ENCODE results near the gene KRT79. TPM values are rescaled to one million over a fixed set of nuclear protein-coding genes. Genes with fewer than 3 reads are reported as not detected.

Gene KRT79
- total RNA-seq, 2 experiments from 2014 or later: not detected

GRCh38 chr12:52784909-52785308, 49.2 kb downstream of the KRT79 start:
- CTCF ChIA-PET: no interaction called here
- Mint-ChIP-seq H3K9me3 (no peaks in the 10 kb centered on the region), H3K27ac (no peak overlapping the region), H3K27me3 (ENCODE audit: low read depth) (peaks cover 8% of the 10 kb centered on the region), H3K4me3 (no peak overlapping the region), H3K4me1 (ENCODE audit: low read depth) (peaks cover 5% of the 10 kb centered on the region), H3K36me3 (ENCODE audit: low read depth) (no peaks in the 10 kb centered on the region)
- DNase-seq: no peak
- intact Hi-C loops (cut with micrococcal nuclease): no loop called here

GRCh38 chr12:52783563-52784316, 50.4 kb downstream of the KRT79 start:
- no peaks in the 10 kb centered on the region for H3K27me3 Mint-ChIP-seq (ENCODE audit: low read depth)
- H3K9me3 Mint-ChIP-seq: no peaks in the 10 kb centered on the region
- no peaks in the 10 kb centered on the region for H3K4me1 Mint-ChIP-seq (ENCODE audit: low read depth)
- CTCF ChIA-PET: no interaction called here
- no peak for DNase-seq
- intact Hi-C loops (cut with micrococcal nuclease): no loop called here
- H3K36me3 Mint-ChIP-seq (ENCODE audit: low read depth): no peaks in the 10 kb centered on the region
- no peak overlapping the region for H3K4me3 Mint-ChIP-seq
- H3K27ac Mint-ChIP-seq: no peak overlapping the region

DNA sequence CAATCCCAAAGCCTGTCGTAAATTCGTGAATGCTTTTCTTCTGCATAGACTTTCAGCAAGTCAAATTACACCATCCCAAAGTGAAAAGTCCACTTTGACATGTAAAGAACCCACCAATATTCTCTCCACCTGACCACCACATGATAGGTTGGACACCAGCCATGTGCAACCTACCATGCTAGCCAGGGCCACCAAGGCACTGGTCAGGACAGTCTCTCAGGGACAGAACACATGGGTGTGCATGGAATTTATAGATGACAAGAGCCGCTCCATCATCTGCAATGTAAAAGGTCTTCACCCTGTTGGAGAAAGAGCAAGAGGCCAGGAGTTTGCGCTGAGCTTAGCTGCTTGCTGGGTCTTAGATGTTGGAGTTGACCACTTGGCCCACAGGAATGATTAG, 51.6 kb downstream of the KRT79 start:
- no peak for DNase-seq
- H3K4me3 Mint-ChIP-seq: no peak overlapping the region
- H3K27ac Mint-ChIP-seq: no peak overlapping the region
- H3K27me3 Mint-ChIP-seq (ENCODE audit: low read depth): no peaks in the 10 kb centered on the region
- intact Hi-C loops (cut with micrococcal nuclease): no loop called here
- H3K9me3 Mint-ChIP-seq: no peaks in the 10 kb centered on the region
- H3K4me1 Mint-ChIP-seq (ENCODE audit: low read depth): no peaks in the 10 kb centered on the region
- CTCF ChIA-PET: no interaction called here
- H3K36me3 Mint-ChIP-seq (ENCODE audit: low read depth): no peaks in the 10 kb centered on the region

DNA sequence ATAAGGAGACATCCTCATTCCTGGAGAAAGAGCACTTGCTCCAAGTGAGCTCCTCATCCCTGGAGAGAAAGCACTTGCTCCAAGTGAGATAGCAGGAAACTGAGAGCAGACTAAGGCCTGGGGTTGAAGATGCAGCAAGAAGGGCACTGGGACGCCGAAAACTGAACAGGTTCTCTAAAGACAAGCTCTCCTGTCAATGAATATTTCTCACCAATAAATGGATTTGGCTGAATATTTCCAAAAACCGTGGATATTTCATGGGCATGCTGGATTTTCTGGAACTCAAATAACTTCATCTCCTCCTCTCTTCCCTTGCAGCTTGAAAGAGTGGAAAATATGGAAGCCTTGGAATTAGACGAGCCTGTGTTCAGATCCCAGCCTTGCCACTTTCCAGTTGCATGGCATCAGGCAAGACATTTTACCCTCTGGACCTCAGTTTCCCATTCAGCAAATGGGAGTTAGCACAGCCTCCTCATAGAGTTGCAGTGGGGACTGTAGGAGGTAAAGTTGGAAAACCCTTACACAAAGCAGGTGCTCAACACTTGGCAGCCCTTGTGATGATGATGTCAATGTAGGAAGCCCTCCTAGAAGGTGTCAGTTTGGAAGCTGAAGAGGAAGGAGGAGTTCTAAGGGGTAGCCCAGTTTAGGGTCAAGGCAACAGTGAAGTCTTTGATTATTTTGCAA, 52.6 kb downstream of the KRT79 start:
- Mint-ChIP-seq H3K4me3 (no peak overlapping the region), H3K27me3 (ENCODE audit: low read depth) (no peaks in the 10 kb centered on the region)
- intact Hi-C loops (cut with micrococcal nuclease): no loop called here

GRCh38 chr12:52779914-52780313, 54.2 kb downstream of the KRT79 start:
- intact Hi-C loops (cut with micrococcal nuclease): no loop called here

More for the DNA sequence above, 52.6 kb downstream of the KRT79 start:
- Mint-ChIP-seq H3K4me1 (ENCODE audit: low read depth) (no peaks in the 10 kb centered on the region), H3K27ac (no peak overlapping the region), H3K9me3 (no peaks in the 10 kb centered on the region), H3K36me3 (ENCODE audit: low read depth) (no peaks in the 10 kb centered on the region)
- DNase-seq: no peak
- CTCF ChIA-PET: interaction anchor here (0.9 to 1.6 kb wide), 3 partner anchors 97 to 198 kb away, joined by 3 to 6 read pairs (median 3); no protein-coding TSS in a partner anchor

DNA sequence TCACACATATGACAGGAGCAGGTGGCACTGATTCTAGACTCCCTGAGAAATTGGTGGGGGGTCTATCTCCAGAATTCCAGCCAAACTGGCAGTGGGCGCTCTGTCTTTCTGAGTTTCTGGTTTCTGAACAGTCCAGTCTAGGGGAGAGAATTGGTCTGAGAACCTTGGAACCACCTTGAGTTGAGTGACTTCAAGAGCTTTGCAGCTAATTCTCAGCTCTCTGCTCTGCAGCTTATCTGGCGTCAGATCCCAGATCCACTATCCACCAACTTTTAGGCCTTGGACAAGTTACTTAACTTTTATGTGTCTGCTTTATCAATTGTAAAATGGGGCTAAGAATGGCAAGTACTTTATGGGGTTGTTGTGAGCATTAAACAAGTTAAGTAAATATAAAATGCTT, 55.3 kb downstream of the KRT79 start:
- Mint-ChIP-seq H3K9me3 (no peaks in the 10 kb centered on the region), H3K4me1 (ENCODE audit: low read depth) (no peaks in the 10 kb centered on the region), H3K27me3 (ENCODE audit: low read depth) (no peaks in the 10 kb centered on the region), H3K27ac (no peak overlapping the region), H3K36me3 (ENCODE audit: low read depth) (no peaks in the 10 kb centered on the region), H3K4me3 (no peak overlapping the region)
- intact Hi-C loops (cut with micrococcal nuclease): no loop called here
- CTCF ChIA-PET: interaction anchor here (1.0 to 1.2 kb wide), 2 partner anchors 92 to 101 kb away, joined by 3 to 5 read pairs; no protein-coding TSS in a partner anchor
- no peak for DNase-seq

More at GRCh38 chr12:52779914-52780313, 54.2 kb downstream of the KRT79 start:
- Mint-ChIP-seq H3K4me1 (ENCODE audit: low read depth) (no peaks in the 10 kb centered on the region), H3K9me3 (no peaks in the 10 kb centered on the region), H3K27ac (no peak overlapping the region), H3K4me3 (no peak overlapping the region), H3K36me3 (ENCODE audit: low read depth) (no peaks in the 10 kb centered on the region), H3K27me3 (ENCODE audit: low read depth) (no peaks in the 10 kb centered on the region)
- DNase-seq: no peak
- CTCF ChIA-PET: interaction anchor here (1.5 to 1.6 kb wide), 2 partner anchors 100 to 196 kb away, joined by 3 to 6 read pairs; no protein-coding TSS in a partner anchor

DNA sequence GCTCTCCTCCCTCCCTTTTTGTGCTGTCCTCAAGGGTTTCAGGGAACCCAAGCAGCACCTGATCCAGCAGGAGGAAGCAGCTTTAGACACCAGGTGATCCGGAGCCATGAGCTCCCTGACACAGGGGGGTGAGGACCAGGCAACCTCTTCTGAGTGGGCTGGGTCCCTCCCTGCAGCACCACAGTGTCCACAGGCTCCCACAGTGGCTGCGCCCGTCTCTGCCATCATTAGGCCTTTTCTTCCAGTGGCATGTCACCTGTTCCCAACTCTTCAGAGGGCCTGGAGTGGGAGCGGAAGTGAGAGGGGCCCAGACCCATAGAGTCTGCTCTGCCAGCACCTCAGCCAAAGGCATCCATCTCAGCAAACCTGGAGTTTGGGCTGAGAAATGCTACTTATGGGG, 56.5 kb downstream of the KRT79 start:
- Mint-ChIP-seq H3K27ac (no peak overlapping the region), H3K4me1 (ENCODE audit: low read depth) (no peaks in the 10 kb centered on the region), H3K9me3 (no peaks in the 10 kb centered on the region), H3K27me3 (ENCODE audit: low read depth) (no peaks in the 10 kb centered on the region), H3K36me3 (ENCODE audit: low read depth) (no peaks in the 10 kb centered on the region), H3K4me3 (no peak overlapping the region)
- intact Hi-C loops (cut with micrococcal nuclease): no loop called here
- DNase-seq: no peak
- CTCF ChIA-PET: no interaction called here

- no peaks in the 10 kb centered on the region for H3K27me3 Mint-ChIP-seq (ENCODE audit: low read depth)
- intact Hi-C loops (cut with micrococcal nuclease): no loop called here
- DNase-seq: no peak
- no peaks in the 10 kb centered on the region for H3K4me1 Mint-ChIP-seq (ENCODE audit: low read depth)
- H3K4me3 Mint-ChIP-seq: no peak within 1 kb of the TSS
- H3K36me3 Mint-ChIP-seq (ENCODE audit: low read depth): no peaks in the 10 kb centered on the region
- no peak within 1 kb of the TSS for H3K27ac Mint-ChIP-seq
- no peaks in the 10 kb centered on the region for H3K9me3 Mint-ChIP-seq
- CTCF ChIA-PET: no interaction called here
These were observed 57.2 kb downstream of the KRT79 start, which contains the start of gene KRT76 for GRCh38 chr12:52776913-52777395. Gene KRT76, minus strand, starts transcription at chr12:52777345. Its CDS starts 54 bp downstream, at chr12:52777291.

DNA sequence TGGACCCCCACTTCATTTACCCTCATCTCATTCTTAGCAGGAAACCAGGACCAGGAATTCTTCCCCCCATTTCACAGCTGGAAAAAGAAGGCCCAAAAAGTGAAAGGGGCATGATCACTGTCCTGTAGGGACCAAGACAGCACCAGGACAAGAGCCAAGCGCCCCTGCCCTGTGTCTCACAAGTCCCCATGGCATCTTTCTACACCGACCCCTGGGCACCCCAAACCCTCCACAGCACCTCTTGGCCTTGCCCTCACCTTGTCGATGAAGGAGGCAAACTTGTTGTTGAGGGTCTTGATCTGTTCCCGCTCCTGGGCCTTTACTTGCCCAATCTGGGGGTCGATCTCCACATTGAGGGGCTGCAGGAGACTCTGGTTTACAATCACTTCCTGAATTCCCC, 57.7 kb downstream of the KRT79 start:
- H3K4me1 Mint-ChIP-seq (ENCODE audit: low read depth): no peaks in the 10 kb centered on the region
- H3K27ac Mint-ChIP-seq: no peak overlapping the region
- H3K9me3 Mint-ChIP-seq: no peaks in the 10 kb centered on the region
- CTCF ChIA-PET: interaction anchor here (0.6 to 1.7 kb wide), 5 partner anchors 103 to 840 kb away, joined by 3 to 6 read pairs (median 3); no protein-coding TSS in a partner anchor
- DNase-seq: no peak
- H3K27me3 Mint-ChIP-seq (ENCODE audit: low read depth): no peaks in the 10 kb centered on the region
- intact Hi-C loops (cut with micrococcal nuclease): no loop called here
- H3K36me3 Mint-ChIP-seq (ENCODE audit: low read depth): no peaks in the 10 kb centered on the region
- H3K4me3 Mint-ChIP-seq: no peak overlapping the region

GRCh38 chr12:52774629-52775250, 59.4 kb downstream of the KRT79 start:
- intact Hi-C loops (cut with micrococcal nuclease): no loop called here

DNA sequence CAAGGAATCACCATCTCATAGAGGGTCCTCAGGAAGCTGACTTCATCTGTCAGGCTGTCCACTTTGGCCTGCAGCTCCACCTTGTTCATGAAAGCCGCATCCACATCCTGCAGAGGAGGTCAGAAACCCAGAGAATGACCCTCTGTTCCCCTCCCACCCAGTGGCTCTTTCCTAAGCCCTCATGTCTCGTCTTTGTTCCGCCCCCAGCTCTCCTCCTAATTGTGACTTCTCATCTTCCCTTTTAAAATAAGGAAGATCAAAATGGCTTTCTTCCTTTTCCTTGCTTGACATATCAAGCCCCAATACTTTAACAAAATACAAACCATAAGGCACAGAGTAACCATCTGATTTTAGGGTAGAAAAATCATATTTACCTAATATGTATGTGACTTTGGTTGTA, 61.3 kb downstream of the KRT79 start:
- CTCF ChIA-PET: interaction anchor here (1.7 kb wide), 1 partner anchor 190 kb away, joined by 4 read pairs; no protein-coding TSS in a partner anchor
- Mint-ChIP-seq H3K36me3 (ENCODE audit: low read depth) (no peaks in the 10 kb centered on the region), H3K27me3 (ENCODE audit: low read depth) (no peaks in the 10 kb centered on the region)

More at GRCh38 chr12:52774629-52775250, 59.4 kb downstream of the KRT79 start:
- Mint-ChIP-seq H3K4me3 (no peak overlapping the region), H3K4me1 (ENCODE audit: low read depth) (no peaks in the 10 kb centered on the region), H3K27me3 (ENCODE audit: low read depth) (no peaks in the 10 kb centered on the region), H3K36me3 (ENCODE audit: low read depth) (no peaks in the 10 kb centered on the region), H3K9me3 (no peaks in the 10 kb centered on the region), H3K27ac (no peak overlapping the region)
- DNase-seq: no peak
- CTCF ChIA-PET: interaction anchor here (0.9 to 1.7 kb wide), 2 partner anchors 10 to 105 kb away, joined by 4 to 6 read pairs; no protein-coding TSS in a partner anchor

DNA sequence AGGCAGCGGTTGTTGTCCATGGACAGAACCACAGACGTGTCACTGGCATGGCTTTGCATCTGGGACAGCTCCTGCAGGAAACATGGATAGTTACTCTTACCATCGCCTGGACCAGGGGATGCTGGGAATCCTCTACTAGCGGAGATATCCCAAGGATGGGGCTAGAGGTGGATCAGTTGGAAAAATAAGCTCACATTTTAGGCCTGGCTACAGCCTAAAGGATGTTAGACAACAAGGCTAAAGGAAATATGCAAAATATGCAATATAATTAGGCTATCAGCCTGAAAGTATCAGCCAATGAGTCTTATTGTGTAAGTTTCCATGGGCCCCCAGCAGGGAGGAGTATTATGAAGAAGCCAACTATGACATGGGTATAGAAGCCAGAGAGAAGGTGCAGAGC, 61.9 kb downstream of the KRT79 start:
- Mint-ChIP-seq H3K27me3 (ENCODE audit: low read depth) (no peaks in the 10 kb centered on the region), H3K4me1 (ENCODE audit: low read depth) (no peaks in the 10 kb centered on the region), H3K36me3 (ENCODE audit: low read depth) (no peaks in the 10 kb centered on the region), H3K4me3 (no peak overlapping the region), H3K9me3 (no peaks in the 10 kb centered on the region), H3K27ac (no peak overlapping the region)
- intact Hi-C loops (cut with micrococcal nuclease): no loop called here
- CTCF ChIA-PET: interaction anchor here (1.7 kb wide), 1 partner anchor 190 kb away, joined by 4 read pairs; no protein-coding TSS in a partner anchor
- no peak for DNase-seq

More for the DNA sequence above, 61.3 kb downstream of the KRT79 start:
- Mint-ChIP-seq H3K27ac (no peak overlapping the region), H3K4me3 (no peak overlapping the region), H3K4me1 (ENCODE audit: low read depth) (no peaks in the 10 kb centered on the region), H3K9me3 (no peaks in the 10 kb centered on the region)
- intact Hi-C loops (cut with micrococcal nuclease): no loop called here
- DNase-seq: no peak
